Activated effector memory CD4-positive, alpha-beta T cell treated with Interleukin-2 at 50 U/mL for 16 hours (primary cell): ENCODE data around the gene HCFC1R1.

Source experiments
- DNase-seq: peaks from one replicate; pipeline ENCODE4 v3.0.0-alpha.2; 2020

Gene HCFC1R1

GRCh38 chr16:3015865-3016521 lies 7.7 kb downstream of the HCFC1R1 start:
- no peak for DNase-seq

DNA sequence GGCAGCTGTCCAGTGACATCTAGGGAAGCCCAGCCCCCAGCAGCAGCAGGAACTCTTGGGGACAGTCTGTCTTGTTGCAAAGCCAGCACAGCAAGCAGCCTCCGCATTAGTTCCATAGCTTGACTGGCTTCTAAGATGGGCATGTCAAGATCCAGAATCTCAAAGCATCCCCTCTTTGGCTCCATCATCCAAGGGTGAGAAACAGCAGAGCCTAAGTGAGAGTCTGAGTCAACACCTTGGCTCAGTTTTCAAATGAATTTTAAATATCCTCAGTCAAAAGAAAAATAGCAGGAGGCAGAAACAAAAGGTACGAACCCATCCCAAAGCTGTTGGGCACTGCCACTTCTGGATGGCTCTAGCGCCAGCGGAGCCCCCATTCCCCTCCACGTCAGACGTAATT lies 8.8 kb downstream of the HCFC1R1 start:
- DNase-seq: no peak

DNA sequence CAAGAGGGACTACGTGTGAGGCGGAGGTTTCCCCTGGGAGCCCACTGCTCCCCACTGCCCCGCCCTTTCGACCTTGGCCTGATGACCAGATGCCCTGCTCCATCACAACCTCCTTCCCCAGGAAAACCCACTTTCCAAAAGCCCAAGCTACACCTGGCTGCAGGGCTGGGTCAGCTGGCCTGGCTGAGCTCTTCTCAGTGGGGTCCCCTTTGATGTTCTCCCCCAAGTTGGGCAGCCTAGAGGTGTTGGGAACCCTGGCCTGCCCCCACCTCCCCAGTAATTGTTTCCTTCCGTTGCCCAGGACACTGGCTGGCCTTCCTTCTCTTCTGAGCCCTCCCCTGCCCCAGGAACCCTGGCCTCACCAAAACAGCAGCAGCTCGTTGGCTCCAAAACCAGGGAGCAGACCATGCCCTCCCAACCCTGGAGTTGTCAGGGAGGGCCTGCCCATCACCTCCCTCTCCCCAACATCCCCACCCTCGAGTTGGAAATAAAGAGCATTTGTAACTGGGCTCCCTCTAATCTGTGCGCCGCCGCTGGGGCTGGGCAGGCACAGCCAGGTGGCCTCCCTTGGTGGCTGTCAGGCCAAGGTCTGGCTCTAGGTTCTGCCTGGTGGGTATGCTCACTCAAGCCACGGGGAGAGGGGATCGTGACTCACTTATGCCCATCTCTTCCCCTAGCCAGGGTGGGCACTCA lies 9.6 kb downstream of the HCFC1R1 start:
- DNase-seq: no peak

DNA sequence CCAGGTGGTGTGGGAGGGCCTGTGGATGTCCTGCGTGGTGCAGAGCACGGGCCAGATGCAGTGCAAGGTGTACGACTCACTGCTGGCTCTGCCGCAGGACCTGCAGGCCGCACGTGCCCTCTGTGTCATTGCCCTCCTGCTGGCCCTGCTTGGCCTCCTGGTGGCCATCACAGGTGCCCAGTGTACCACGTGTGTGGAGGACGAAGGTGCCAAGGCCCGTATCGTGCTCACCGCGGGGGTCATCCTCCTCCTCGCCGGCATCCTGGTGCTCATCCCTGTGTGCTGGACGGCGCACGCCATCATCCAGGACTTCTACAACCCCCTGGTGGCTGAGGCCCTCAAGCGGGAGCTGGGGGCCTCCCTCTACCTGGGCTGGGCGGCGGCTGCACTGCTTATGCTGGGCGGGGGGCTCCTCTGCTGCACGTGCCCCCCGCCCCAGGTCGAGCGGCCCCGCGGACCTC lies 10.2 kb downstream of the HCFC1R1 start:
- DNase-seq: no peak

DNA sequence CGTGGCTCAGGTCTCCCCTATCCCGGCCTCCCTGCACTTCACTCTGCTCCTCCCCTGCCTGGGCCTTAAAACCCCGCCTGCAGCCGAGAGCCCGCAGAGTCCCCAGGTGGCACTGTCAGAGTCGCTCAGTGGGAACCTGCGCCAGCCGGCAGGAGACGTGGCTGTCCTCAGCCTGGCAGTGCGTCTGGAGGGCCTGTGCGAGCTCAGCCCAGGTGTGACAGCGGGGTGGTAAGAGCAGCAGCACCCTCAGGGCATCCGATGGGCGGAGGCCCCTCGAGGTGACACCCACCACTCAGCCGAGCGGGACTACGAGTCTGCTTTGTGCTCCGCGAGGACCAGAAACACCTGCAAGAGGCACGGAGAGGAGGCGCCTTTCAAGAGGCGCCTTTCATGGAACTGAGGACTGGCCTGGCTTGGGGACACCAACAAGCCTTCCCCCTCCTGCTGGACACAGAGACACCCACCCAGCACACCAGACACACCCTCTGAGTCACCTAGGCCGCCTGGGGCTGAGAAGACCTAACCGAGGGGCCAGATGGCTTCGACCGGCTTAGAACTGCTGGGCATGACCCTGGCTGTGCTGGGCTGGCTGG lies 10.8 kb downstream of the HCFC1R1 start, which contains the start of gene CLDN9:
TSS of gene CLDN9 (plus strand) at position 96 of the 593 bp plus-strand sequence. CDS start at position 536, 440 bp downstream.
- no peak for DNase-seq

- no peak for DNase-seq
Observed at GRCh38 chr16:3012246-3012645, 11.5 kb downstream of the HCFC1R1 start.

DNA sequence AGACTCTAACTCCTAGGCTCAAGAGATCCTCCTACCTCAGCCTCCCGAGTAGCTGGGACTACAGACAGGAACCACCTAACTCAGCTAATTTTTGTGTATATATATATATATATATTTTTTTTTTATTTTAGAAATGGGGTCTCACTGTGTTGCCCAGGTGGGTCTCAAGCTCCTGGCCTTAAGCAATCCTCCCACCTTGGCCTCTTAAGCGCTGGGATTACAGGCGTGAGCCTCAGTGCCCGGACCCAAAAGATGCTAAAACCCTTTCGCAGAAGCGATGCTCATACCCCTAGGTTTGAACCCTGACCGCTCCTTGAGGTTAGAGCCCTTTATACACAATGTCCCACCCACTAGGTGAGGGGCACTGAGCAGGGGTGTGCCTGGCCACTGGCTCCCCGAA lies 13.2 kb downstream of the HCFC1R1 start:
- DNase-seq: no peak

DNA sequence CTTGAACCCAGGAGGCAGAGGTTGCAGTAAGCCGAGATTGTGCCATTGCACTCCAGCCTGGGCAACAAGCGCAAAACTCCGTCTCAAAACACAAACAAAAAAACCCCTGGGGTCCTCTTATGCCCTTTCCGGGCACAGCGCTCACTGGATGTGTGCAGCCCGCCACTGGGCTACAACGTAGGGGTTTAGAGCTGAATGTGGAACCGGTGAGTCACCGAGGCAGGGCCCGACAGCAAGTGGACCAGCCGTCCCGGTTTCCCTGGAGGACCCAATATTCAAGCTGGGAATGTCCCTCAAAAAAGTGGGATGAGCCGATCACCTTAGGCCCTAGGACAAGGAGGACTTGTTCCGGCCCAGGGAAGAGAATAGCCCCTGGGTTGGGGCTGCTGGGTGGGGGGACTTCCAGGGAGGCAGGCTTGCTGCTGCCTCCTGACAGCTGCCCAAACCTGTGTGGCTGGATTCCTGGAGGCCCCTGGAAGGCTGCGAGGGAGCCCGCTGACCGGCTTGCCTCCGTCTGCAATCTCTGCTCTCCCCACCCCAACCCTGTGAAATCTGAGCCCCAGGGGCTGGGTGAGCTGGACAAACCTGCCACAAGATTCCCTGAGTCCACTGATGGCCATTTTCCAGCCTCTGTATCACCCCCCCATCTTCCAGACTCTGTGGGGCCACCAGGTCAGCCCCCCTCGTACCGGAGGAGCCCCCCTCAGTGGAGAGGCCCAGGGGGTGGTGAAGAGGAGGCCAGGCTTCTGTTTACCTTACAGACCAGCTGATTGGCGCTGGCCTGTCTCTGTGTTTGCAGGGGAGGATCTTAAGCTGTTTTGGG lies 14.0 kb downstream of the HCFC1R1 start:
- no peak for DNase-seq

- no peak for DNase-seq
Observed at GRCh38 chr16:3008690-3009037, 15.1 kb downstream of the HCFC1R1 start.

- no peak for DNase-seq
Observed at GRCh38 chr16:3007957-3008689, 15.6 kb downstream of the HCFC1R1 start.

GRCh38 chr16:3007059-3007956 lies 16.4 kb downstream of the HCFC1R1 start:
- no peak for DNase-seq

- no peak for DNase-seq
Observed at GRCh38 chr16:3004781-3005284, 18.9 kb downstream of the HCFC1R1 start.

DNA sequence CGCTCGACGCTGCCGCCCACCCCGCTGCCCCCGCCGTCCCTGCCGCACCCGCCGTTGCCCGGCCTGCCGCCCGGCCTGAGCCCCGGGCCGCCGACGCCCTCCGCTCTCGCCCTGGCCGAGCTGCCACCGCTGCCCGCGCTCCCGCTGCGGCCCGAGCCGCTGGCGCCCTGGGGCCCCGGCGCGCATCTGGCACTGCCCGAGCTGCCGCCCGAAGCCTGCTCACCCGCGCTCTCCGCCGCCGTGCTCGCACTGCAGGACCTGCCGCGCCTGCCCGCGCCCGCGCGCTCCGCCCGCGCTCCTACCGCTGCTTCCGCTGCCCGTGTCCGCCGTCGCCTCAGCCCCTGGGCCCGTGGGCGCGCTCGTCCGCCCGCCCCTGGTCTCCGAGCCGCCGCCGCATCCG lies 19.4 kb downstream of the HCFC1R1 start:
- DNase-seq: no peak

DNA sequence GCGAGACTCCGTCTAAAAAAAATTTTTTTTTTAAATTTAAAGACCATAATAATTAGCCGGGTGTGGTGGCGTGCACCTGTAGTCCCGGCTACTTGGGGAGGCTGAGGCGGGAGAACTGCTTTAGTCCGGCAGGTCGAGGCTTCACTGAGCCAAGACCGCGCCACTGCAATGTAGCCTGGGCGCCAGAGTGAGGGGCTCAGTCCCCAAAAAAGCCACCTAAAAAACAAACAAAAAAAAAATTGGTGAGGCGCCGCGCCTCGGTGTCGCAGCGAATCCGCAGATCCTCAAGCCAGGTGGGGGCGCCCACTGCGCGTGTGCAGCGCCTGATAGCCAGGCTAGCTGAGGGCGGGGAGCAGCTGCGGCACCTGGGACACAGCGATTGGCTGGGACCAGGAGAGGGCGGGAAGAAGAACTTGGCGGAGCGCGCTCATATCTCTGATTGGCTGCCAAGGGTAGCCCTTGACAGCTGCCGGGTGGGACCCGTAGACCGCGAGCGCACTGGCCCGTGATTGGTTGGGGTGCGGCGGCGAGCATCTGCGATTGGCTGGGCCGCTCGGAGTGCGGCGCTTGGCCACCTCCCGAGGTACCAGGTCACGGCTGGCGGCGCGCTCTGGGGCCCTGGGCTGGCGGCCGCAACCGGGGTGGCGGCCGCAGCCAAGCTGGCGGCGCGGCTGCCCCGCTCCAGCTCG lies 20.0 kb downstream of the HCFC1R1 start:
- peak; percentile 96 for DNase-seq

DNA sequence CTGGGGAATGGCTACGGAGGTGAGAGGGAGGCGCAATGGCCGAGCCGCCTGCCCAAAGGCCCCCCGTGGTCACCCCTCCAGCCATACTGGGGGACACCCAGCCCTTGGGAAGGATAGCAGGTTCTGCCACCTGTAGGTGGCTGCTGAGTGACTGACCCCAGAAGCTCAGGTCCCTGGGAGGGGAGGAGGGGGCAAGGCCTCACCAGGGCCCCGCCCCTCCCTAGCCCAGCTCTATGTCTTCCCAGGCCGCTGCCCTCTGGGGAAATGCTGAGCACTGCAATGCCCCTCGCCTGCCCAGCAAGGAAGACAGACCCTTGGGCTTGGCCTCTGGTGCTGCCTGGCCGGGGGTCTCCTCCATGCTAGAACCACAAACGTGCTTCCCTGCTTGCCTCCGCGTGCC lies 22.4 kb downstream of the HCFC1R1 start:
- no peak for DNase-seq

GRCh38 chr16:3000540-3000939 lies 23.2 kb downstream of the HCFC1R1 start:
- DNase-seq: no peak

GRCh38 chr16:2999929-3000328 lies 23.8 kb downstream of the HCFC1R1 start:
- DNase-seq: no peak

- DNase-seq: no peak
Observed at GRCh38 chr16:2996298-2996697, 27.4 kb downstream of the HCFC1R1 start.

DNA sequence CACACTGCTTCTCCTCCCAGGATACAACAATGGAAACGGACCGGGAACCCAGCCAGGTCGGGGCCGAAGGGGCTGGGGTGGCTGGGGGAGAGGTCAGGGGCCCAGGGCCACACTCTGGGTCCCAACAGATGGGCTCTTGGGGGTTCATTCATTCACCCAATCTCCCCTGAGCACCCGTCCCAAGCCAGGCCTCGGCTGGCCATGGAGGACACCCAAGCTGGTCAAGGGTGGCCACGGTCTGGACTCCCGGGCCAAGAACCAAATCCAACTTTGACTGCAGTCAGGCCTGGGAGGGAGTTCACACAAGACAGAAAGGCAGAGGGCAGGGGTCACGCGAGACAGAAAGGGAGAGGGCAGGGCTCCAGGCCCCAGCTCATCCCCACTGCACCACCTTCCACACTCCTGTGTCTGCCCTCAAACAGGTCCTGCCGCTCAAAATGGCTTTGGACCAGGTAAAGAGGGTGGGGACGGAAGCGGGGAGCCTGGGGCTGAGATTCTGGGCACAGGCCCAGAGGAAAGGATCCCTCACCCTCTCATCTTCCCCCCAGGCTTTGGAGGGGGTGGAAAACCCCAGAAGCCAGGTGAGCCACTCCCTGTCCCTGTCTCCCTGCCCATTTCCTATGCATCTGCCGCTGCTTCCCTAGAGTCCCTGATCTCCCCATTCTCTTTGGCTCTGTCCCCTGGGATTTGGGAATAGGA lies 31.2 kb downstream of the HCFC1R1 start:
- no peak for DNase-seq
